Esophagus muscularis mucosa (tissue), 4 donors: ENCODE data around the gene SLA2. TPM values are rescaled to one million over a fixed set of nuclear protein-coding genes. Genes with fewer than 3 reads are reported as not detected.

Experiments
- DNase-seq: peaks from one replicate; pipeline ENCODE4 v3.0.0-alpha.2; 2017; ENCODE audit errors: extremely low spot score
- H3K27ac ChIP-seq, 4 donors: fragments of 200-600 bp; sonication (generic); replicated peaks in 1 of 4; 1 replicate in 3 of 4; 2 replicates in 1 of 4; pipeline ENCODE4 v1.5.1; 2016 to 2019; ENCODE audit warnings: mild to moderate bottlenecking in 1 of 4
- H3K27me3 ChIP-seq, 4 donors: fragments of 200-600 bp; sonication (generic); one replicate each; pipeline versions ENCODE4 v1.5.1 to v1.6.0; 2016 to 2019
- H3K36me3 ChIP-seq, 4 donors: fragments of 200-600 bp; sonication (generic); one replicate each; pipeline ENCODE4 v1.5.1; 2016 to 2019
- H3K4me1 ChIP-seq, 4 donors: fragments of 200-600 bp; sonication (generic); one replicate each; pipeline ENCODE4 v1.5.1; 2016 to 2019
- H3K4me3 ChIP-seq, 4 donors: fragments of 200-600 bp; sonication (generic); 1 replicate in 2 of 4; 2 replicates in 2 of 4; pipeline ENCODE4 v1.5.1; 2016 to 2019; ENCODE audit warnings: mild to moderate bottlenecking in 4 of 4, moderate library complexity in 1 of 4
- H3K9me3 ChIP-seq, 4 donors: fragments of 200-600 bp; sonication (generic); 1 replicate in 3 of 4; 2 replicates in 1 of 4; pipeline ENCODE4 v1.5.1; 2016 to 2019
- CTCF ChIP-seq, 3 experiments: fragments of 200-600 bp in 2 of 3; fragments of 450-650 bp in 1 of 3; sonication (generic) in 2 of 3; IDR thresholded peaks; one replicate each; pipeline ENCODE4 v1.5.1; 2017 to 2019; ENCODE audit warnings: antibody characterized with exemption in 3 of 3, mild to moderate bottlenecking in 2 of 3, moderate library complexity in 1 of 3
- EP300 ChIP-seq: sonication (generic); formaldehyde crosslinking; IDR thresholded peaks from one replicate; pipeline ENCODE4 v1.6.1; 2017; ENCODE audit warnings: antibody characterized with exemption
- POLR2A ChIP-seq: fragments of 450-650 bp; IDR thresholded peaks from one replicate; pipeline ENCODE4 v1.6.1; 2017; ENCODE audit warnings: antibody characterized with exemption, moderate library complexity, mild to moderate bottlenecking, low read depth
- POLR2AphosphoS5 ChIP-seq, 2 donors: sonication (generic); formaldehyde crosslinking; IDR thresholded peaks; one replicate each; pipeline ENCODE4 v1.6.1; 2017; ENCODE audit warnings: antibody characterized with exemption in 2 of 2
- WGBS: methylation state at CpG from one replicate; pipeline ENCODE4 v1.1.5; 2018; 5-methylcytosine and 5-hydroxymethylcytosine counted together
- intact Hi-C: fragments of 100-400 bp; cut with DNase I; formaldehyde crosslinking; loops from one replicate; pipeline ENCODE4 v1.15.1; 2023
- total RNA-seq, 4 donors: library from RNA; depleted of rRNA; stranded (reverse); fragments of >200 nt; gene quantifications; one replicate each; pipeline versions ENCODE4 v1.1.0 to v1.2.1, GENCODE V29; 2016

Gene SLA2
- total RNA-seq, 4 donors from 2014 or later, result 0.26 to 0.99 (median 0.35) TPM

- no peak for TF ChIP-seq POLR2AphosphoS5 (IDR thresholded peaks at IDR 0.05)
- TF ChIP-seq POLR2A, result no peak
- TF ChIP-seq CTCF (IDR thresholded peaks at IDR 0.05), result no peak
- Histone ChIP-seq H3K36me3 (peaks cover 0 to 53% (median 34%) of the 10 kb centered on the region in 4 donors), H3K4me1 (no peaks in the 10 kb centered on the region), H3K27ac (no peak overlapping the region), H3K4me3 (no peak overlapping the region), H3K9me3 (no peaks in the 10 kb centered on the region), H3K27me3 (no peaks in the 10 kb centered on the region)
- no peak for DNase-seq
- 75% methylated on average over 8 of the region's 8 CpGs for WGBS
- intact Hi-C loops, result no loop called here
Measured at GRCh38 chr20:36585410-36586125, 60.4 kb downstream of the SLA2 start.

GRCh38 chr20:36584018-36584481 is 61.9 kb downstream of the SLA2 start:
- peaks cover 12 to 59% (median 47%) of the 10 kb centered on the region in 4 donors for H3K36me3 ChIP-seq
- intact Hi-C loops, result no loop called here
- peaks cover 0 to 6% (median 0%) of the 10 kb centered on the region in 4 donors for H3K4me1 ChIP-seq
- H3K9me3 ChIP-seq, result no peaks in the 10 kb centered on the region
- no peak overlapping the region for H3K27ac ChIP-seq
- H3K4me3 ChIP-seq, result no peak overlapping the region
- no peak for DNase-seq
- WGBS, result 89% methylated on average over 2 of the region's 2 CpGs
- TF ChIP-seq POLR2A (no peak), EP300 (no peak), POLR2AphosphoS5 (IDR thresholded peaks at IDR 0.05) (no peak), CTCF (IDR thresholded peaks at IDR 0.05) (no peak)
- no peaks in the 10 kb centered on the region for H3K27me3 ChIP-seq

- Histone ChIP-seq H3K36me3 (peaks cover 12 to 65% (median 49%) of the 10 kb centered on the region in 4 donors), H3K4me3 (no peak overlapping the region), H3K4me1 (peaks cover 0 to 6% (median 0%) of the 10 kb centered on the region in 4 donors), H3K27ac (no peak overlapping the region), H3K9me3 (no peaks in the 10 kb centered on the region), H3K27me3 (no peaks in the 10 kb centered on the region)
- 94% methylated on average over 4 of the region's 4 CpGs for WGBS
- no peak for TF ChIP-seq EP300
- no peak for TF ChIP-seq POLR2A
- no peak for TF ChIP-seq CTCF (IDR thresholded peaks at IDR 0.05)
- TF ChIP-seq POLR2AphosphoS5 (IDR thresholded peaks at IDR 0.05), result no peak
- DNase-seq, result no peak
- intact Hi-C loops, result no loop called here
Measured at GRCh38 chr20:36582821-36583220, 63.2 kb downstream of the SLA2 start.

- Histone ChIP-seq H3K27ac (no peak overlapping the region), H3K9me3 (no peaks in the 10 kb centered on the region), H3K36me3 (peaks cover 12 to 65% (median 49%) of the 10 kb centered on the region in 4 donors), H3K4me3 (no peak overlapping the region), H3K4me1 (peaks cover 0 to 6% (median 0%) of the 10 kb centered on the region in 4 donors), H3K27me3 (no peaks in the 10 kb centered on the region)
- DNase-seq, result no peak
- 91% methylated on average over 4 of the region's 4 CpGs for WGBS
- TF ChIP-seq EP300, result no peak
- TF ChIP-seq POLR2AphosphoS5 (IDR thresholded peaks at IDR 0.05), result no peak
- TF ChIP-seq CTCF (IDR thresholded peaks at IDR 0.05), result no peak
- TF ChIP-seq POLR2A, result no peak
- intact Hi-C loops, result no loop called here
Measured at GRCh38 chr20:36582322-36582721, 63.7 kb downstream of the SLA2 start.
